Stomach (tissue), 9 donors: ENCODE results near the gene CRACR2A. TPM values are rescaled to one million over a fixed set of nuclear protein-coding genes. Genes with fewer than 3 reads are reported as not detected.
A peak's percentile ranks its signal among the peaks of the same experiment; 100 is the strongest.

ENCODE experiments used
- DNase-seq, 2 donors: peaks; one replicate each; pipeline versions ENCODE4 v3.0.0 to v3.0.0-alpha.2; 2013 to 2019
- H3K27ac ChIP-seq, 5 donors: fragments of 200-600 bp in 4 of 5; sonication (generic) in 4 of 5; one replicate each; pipeline ENCODE4 v1.5.1; 2013 to 2019; ENCODE audit warnings: mild to moderate bottlenecking in 1 of 5, moderate library complexity in 1 of 5
- H3K27me3 ChIP-seq, 3 donors: fragments of 200-600 bp; sonication (generic); one replicate each; pipeline ENCODE4 v1.5.1; 2017 to 2019; ENCODE audit warnings: mixed run types in 1 of 3
- H3K36me3 ChIP-seq, 4 donors: fragments of 200-600 bp; sonication (generic); 1 replicate in 3 of 4; 2 replicates in 1 of 4; pipeline ENCODE4 v1.5.1; 2016 to 2019
- H3K4me1 ChIP-seq, 4 donors: fragments of 200-600 bp; sonication (generic); one replicate each; pipeline ENCODE4 v1.5.1; 2016 to 2019
- H3K4me3 ChIP-seq, 4 donors: fragments of 200-600 bp; sonication (generic) in 3 of 4; one replicate each; pipeline ENCODE4 v1.5.1; 2016 to 2019; ENCODE audit warnings: mild to moderate bottlenecking in 1 of 4
- H3K9me3 ChIP-seq, 4 donors: fragments of 200-600 bp; sonication (generic); one replicate each; pipeline ENCODE4 v1.5.1; 2016 to 2019
- EP300 ChIP-seq: sonication (generic); formaldehyde crosslinking; IDR thresholded peaks from one replicate; pipeline ENCODE4 v1.6.1; 2017; ENCODE audit warnings: antibody characterized with exemption
- POLR2A ChIP-seq, 4 donors: fragments of 450-650 bp; IDR thresholded peaks; one replicate each; pipeline ENCODE4 v1.6.1; 2016; ENCODE audit warnings: antibody characterized with exemption in 4 of 4, control low read depth in 2 of 4, mild to moderate bottlenecking in 1 of 4, moderate library complexity in 1 of 4
- POLR2AphosphoS5 ChIP-seq, 3 donors: sonication (generic); formaldehyde crosslinking; IDR thresholded peaks; one replicate each; pipeline ENCODE4 v1.6.1; 2016; ENCODE audit warnings: antibody characterized with exemption in 3 of 3
- WGBS, 5 donors: extraction: QIAGEN DNeasy Blood & Tissue Kit in 3 of 5; methylation state at CpG; one replicate each; pipeline versions ENCODE4 v1.1.5 to v1.1.7; 2013 to 2018; 5-methylcytosine and 5-hydroxymethylcytosine counted together
- intact Hi-C: fragments of 100-400 bp; cut with DNase I; formaldehyde crosslinking; loops from one replicate; pipeline ENCODE4 v1.15.1; 2023; ENCODE audit warnings: low total_unique reads
- polyA plus RNA-seq, 3 donors: library from polyadenylated mRNA; stranded (reverse); fragments of 200-250 nt; gene quantifications; one replicate each; pipeline ENCODE4 v1.2.3, GENCODE V29; 2013
- total RNA-seq, 5 donors: library from RNA; depleted of rRNA; stranded (reverse); fragments of >200 nt; gene quantifications; one replicate each; pipeline versions ENCODE4 v1.1.0 to v1.2.3, GENCODE V29; 2014 to 2016
- TF ChIP-seq, protein P1 (sequence below), 7 experiments: fragments of 450-650 bp in 4 of 7; fragments of 200-600 bp in 3 of 7; sonication (generic) in 3 of 7; IDR thresholded peaks; one replicate each; pipeline ENCODE4 v1.5.1; 2016 to 2019; ENCODE audit warnings: antibody characterized with exemption in 7 of 7, control low read depth in 2 of 7, mild to moderate bottlenecking in 1 of 7
- donor health status: healthy with polysubstance abuse.
- donor health status: Bipolar disorder and iron deficiency.
- donor health status: healthy.

CRACR2A gene
- total and polyA plus RNA-seq, 8 donors, result 0.15 to 66.6 (median 3.1) TPM

- Histone ChIP-seq H3K36me3 (no peaks in the 10 kb centered on the region), H3K9me3 (no peaks in the 10 kb centered on the region), H3K4me1 (no peaks in the 10 kb centered on the region), H3K4me3 (no peak overlapping the region), H3K27me3 (no peaks in the 10 kb centered on the region), H3K27ac (no peak overlapping the region)
- TF ChIP-seq POLR2A (IDR thresholded peaks at IDR 0.05), result no peak
- no peak for TF ChIP-seq EP300
- TF ChIP-seq POLR2AphosphoS5 (IDR thresholded peaks at IDR 0.05), result no peak
- TF ChIP-seq, protein P1, sequence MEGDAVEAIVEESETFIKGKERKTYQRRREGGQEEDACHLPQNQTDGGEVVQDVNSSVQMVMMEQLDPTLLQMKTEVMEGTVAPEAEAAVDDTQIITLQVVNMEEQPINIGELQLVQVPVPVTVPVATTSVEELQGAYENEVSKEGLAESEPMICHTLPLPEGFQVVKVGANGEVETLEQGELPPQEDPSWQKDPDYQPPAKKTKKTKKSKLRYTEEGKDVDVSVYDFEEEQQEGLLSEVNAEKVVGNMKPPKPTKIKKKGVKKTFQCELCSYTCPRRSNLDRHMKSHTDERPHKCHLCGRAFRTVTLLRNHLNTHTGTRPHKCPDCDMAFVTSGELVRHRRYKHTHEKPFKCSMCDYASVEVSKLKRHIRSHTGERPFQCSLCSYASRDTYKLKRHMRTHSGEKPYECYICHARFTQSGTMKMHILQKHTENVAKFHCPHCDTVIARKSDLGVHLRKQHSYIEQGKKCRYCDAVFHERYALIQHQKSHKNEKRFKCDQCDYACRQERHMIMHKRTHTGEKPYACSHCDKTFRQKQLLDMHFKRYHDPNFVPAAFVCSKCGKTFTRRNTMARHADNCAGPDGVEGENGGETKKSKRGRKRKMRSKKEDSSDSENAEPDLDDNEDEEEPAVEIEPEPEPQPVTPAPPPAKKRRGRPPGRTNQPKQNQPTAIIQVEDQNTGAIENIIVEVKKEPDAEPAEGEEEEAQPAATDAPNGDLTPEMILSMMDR (IDR thresholded peaks at IDR 0.05), result no peak
- intact Hi-C loops, result no loop called here
- WGBS, 5 donors, result 84 to 93% (median 90%) methylated on average over 2 of the region's 2 CpGs
- DNase-seq, result no peak
Measured at GRCh38 chr12:3713947-3714346, 39.0 kb downstream of the CRACR2A start.

DNA sequence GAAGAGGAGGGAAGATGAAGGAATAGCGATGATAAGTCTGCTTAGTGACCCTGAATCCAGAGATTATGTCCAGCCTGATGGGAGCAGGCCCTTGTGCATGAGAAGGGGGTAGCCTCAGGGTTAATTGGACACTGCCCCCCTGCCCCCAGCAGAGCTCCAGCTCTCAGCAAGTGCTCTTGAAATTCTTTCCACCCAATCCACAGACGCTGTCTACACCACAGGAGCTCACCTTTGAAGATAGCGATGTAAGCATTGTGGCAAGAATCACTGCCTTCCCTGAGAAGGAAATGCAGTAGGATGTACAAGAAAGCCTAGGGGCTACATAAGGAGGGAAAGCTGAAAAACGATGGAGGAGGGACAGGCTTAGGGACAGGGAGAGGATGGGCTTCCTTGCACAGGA is 39.4 kb downstream of the CRACR2A start:
- intact Hi-C loops, result no loop called here
- TF ChIP-seq POLR2AphosphoS5 (IDR thresholded peaks at IDR 0.05), result no peak
- TF ChIP-seq, protein P1 (IDR thresholded peaks at IDR 0.05), result no peak
- no peak for TF ChIP-seq POLR2A (IDR thresholded peaks at IDR 0.05)
- TF ChIP-seq EP300, result no peak

GRCh38 chr12:3712209-3712992 is 40.5 kb downstream of the CRACR2A start:
- Histone ChIP-seq H3K4me3 (no peak overlapping the region), H3K4me1 (no peaks in the 10 kb centered on the region), H3K27ac (no peak overlapping the region), H3K9me3 (no peaks in the 10 kb centered on the region), H3K27me3 (no peaks in the 10 kb centered on the region), H3K36me3 (no peaks in the 10 kb centered on the region)
- TF ChIP-seq POLR2AphosphoS5 (IDR thresholded peaks at IDR 0.05) (no peak), EP300 (no peak), POLR2A (IDR thresholded peaks at IDR 0.05) (no peak)
- TF ChIP-seq, protein P1 (IDR thresholded peaks at IDR 0.05), result no peak
- intact Hi-C loops, result no loop called here
- 68 to 83% (median 74%) methylated on average over 3 of the region's 3 CpGs for WGBS, 5 donors
- DNase-seq, result peak in 1 of 2 donors; percentile 20

More for the DNA sequence above, 39.4 kb downstream of the CRACR2A start:
- Histone ChIP-seq H3K4me3 (no peak overlapping the region), H3K27ac (no peak overlapping the region), H3K36me3 (no peaks in the 10 kb centered on the region), H3K9me3 (no peaks in the 10 kb centered on the region), H3K4me1 (no peaks in the 10 kb centered on the region), H3K27me3 (no peaks in the 10 kb centered on the region)
- 73 to 79% (median 74%) methylated on average over 4 of the region's 4 CpGs for WGBS, 5 donors
- DNase-seq, result no peak

GRCh38 chr12:3705354-3705675 is 47.6 kb downstream of the CRACR2A start:
- intact Hi-C loops, result no loop called here
- Histone ChIP-seq H3K4me1 (peaks cover 0 to 18% (median 3%) of the 10 kb centered on the region in 4 donors), H3K27ac (peak overlapping the region in 4 of 5 donors; percentile 54 to 73 (median 64)), H3K4me3 (no peak overlapping the region), H3K36me3 (no peaks in the 10 kb centered on the region), H3K9me3 (peaks cover 0 to 6% (median 3%) of the 10 kb centered on the region in 4 donors), H3K27me3 (no peaks in the 10 kb centered on the region)
- TF ChIP-seq, protein P1 (IDR thresholded peaks at IDR 0.05), result no peak
- TF ChIP-seq POLR2A (IDR thresholded peaks at IDR 0.05), result no peak
- TF ChIP-seq EP300, result no peak
- no peak for TF ChIP-seq POLR2AphosphoS5 (IDR thresholded peaks at IDR 0.05)
- no peak for DNase-seq
- 60 to 79% (median 72%) methylated on average over 4 of the region's 4 CpGs for whole genome bisulfite sequencing, 5 donors
